PFSK-1 (cell line): ENCODE measurements around the gene ATP7A.

Experiments
- FOXP2 ChIP-seq: optimal IDR thresholded peaks from 2 replicates; pipeline ENCODE3; 2011; ENCODE audit warnings: borderline replicate concordance, control low read depth, inconsistent platforms; ENCODE audit not compliant: insufficient read depth; ENCODE audit errors: extremely low read length, extremely low read depth
- POLR2AphosphoS5 ChIP-seq: IDR thresholded peaks from 2 replicates; pipeline ENCODE4 v1.6.1; 2012; ENCODE audit warnings: low read depth, mild to moderate bottlenecking, control low read depth, low read length, moderate library complexity
- SIN3A ChIP-seq: IDR thresholded peaks from 2 replicates; pipeline ENCODE4 v1.6.1; 2012; ENCODE audit warnings: mild to moderate bottlenecking, low read length, moderate library complexity, borderline replicate concordance; ENCODE audit not compliant: insufficient read depth
- TAF1 ChIP-seq: IDR thresholded peaks from 2 replicates; pipeline ENCODE4 v1.6.1; 2012; ENCODE audit warnings: low read length, control low read depth, borderline replicate concordance; ENCODE audit not compliant: insufficient read depth
- TF ChIP-seq, protein P1 (sequence below), 2 experiments: IDR thresholded peaks; 2 replicates each; pipeline versions ENCODE4 v1.6.1 to v1.8.0; 2011 to 2012; ENCODE audit warnings: low read depth in 2 of 2, low read length in 2 of 2, control low read depth in 1 of 2, inconsistent platforms in 1 of 2, mild to moderate bottlenecking in 1 of 2, moderate library complexity in 1 of 2; ENCODE audit not compliant: insufficient read depth in 1 of 2

The ATP7A gene

DNA sequence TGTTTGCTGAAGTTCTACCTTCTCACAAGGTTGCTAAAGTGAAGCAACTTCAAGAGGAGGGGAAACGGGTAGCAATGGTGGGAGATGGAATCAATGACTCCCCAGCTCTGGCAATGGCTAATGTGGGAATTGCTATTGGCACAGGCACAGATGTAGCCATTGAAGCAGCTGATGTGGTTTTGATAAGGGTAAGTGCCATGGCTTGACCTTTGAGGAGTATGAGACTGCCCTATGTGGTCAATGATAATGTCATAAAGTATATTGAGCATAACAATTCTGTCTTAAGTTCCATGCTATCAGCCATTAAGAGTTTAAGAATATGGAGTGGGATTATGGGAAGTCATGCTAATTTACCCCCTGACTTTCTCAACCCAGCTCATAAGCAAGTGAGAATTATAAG lies 132.1 kb downstream of the ATP7A start:
- TF ChIP-seq SIN3A: no peak
- TF ChIP-seq FOXP2: no peak
- TF ChIP-seq, protein P1, sequence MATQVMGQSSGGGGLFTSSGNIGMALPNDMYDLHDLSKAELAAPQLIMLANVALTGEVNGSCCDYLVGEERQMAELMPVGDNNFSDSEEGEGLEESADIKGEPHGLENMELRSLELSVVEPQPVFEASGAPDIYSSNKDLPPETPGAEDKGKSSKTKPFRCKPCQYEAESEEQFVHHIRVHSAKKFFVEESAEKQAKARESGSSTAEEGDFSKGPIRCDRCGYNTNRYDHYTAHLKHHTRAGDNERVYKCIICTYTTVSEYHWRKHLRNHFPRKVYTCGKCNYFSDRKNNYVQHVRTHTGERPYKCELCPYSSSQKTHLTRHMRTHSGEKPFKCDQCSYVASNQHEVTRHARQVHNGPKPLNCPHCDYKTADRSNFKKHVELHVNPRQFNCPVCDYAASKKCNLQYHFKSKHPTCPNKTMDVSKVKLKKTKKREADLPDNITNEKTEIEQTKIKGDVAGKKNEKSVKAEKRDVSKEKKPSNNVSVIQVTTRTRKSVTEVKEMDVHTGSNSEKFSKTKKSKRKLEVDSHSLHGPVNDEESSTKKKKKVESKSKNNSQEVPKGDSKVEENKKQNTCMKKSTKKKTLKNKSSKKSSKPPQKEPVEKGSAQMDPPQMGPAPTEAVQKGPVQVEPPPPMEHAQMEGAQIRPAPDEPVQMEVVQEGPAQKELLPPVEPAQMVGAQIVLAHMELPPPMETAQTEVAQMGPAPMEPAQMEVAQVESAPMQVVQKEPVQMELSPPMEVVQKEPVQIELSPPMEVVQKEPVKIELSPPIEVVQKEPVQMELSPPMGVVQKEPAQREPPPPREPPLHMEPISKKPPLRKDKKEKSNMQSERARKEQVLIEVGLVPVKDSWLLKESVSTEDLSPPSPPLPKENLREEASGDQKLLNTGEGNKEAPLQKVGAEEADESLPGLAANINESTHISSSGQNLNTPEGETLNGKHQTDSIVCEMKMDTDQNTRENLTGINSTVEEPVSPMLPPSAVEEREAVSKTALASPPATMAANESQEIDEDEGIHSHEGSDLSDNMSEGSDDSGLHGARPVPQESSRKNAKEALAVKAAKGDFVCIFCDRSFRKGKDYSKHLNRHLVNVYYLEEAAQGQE (IDR thresholded peaks at IDR 0.05; ENCODE audit: insufficient read depth in 1 of 2, low read depth in 2 of 2, low read length in 2 of 2): no peak
- no peak for TF ChIP-seq POLR2AphosphoS5
- TF ChIP-seq TAF1: no peak

DNA sequence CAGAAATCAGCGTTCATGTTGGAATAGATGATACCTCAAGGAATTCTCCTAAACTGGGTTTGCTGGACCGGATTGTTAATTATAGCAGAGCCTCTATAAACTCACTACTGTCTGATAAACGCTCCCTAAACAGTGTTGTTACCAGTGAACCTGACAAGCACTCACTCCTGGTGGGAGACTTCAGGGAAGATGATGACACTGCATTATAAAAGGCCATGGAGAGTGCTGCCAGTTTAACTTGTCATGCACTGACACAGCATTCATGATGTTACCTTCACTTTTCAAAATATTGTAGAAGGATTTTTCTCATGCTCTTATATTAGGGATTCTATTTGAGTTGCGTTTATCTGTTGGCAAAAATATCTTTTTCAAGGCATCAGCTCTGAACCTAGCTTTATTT lies 135.9 kb downstream of the ATP7A start:
- TF ChIP-seq, protein P1 (IDR thresholded peaks at IDR 0.05; ENCODE audit: insufficient read depth in 1 of 2, low read depth in 2 of 2, low read length in 2 of 2): no peak
- no peak for TF ChIP-seq POLR2AphosphoS5
- no peak for TF ChIP-seq FOXP2
- TF ChIP-seq SIN3A: no peak
- TF ChIP-seq TAF1: no peak

DNA sequence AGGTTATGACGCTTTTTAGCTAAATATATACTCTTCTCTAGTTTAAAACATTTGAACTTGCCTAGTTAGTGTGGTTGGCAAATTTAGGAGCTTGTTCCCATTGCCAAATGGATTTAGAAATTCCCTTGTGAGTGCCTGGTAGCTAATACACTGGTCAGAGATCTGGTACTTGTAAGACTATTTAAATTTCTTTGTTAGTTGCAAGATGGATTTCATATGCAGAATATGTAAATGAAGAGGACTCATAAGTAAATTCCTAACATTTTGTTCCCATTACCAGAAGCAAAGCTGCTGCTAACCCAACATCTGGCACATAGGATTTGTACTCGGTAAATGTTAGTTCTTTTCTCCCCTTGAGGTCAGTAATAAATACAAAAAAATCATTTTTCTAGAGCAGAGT lies 137.6 kb downstream of the ATP7A start:
- TF ChIP-seq, protein P1 (IDR thresholded peaks at IDR 0.05; ENCODE audit: insufficient read depth in 1 of 2, low read depth in 2 of 2, low read length in 2 of 2): no peak
- TF ChIP-seq TAF1: no peak
- TF ChIP-seq SIN3A: no peak
- no peak for TF ChIP-seq POLR2AphosphoS5
- no peak for TF ChIP-seq FOXP2

DNA sequence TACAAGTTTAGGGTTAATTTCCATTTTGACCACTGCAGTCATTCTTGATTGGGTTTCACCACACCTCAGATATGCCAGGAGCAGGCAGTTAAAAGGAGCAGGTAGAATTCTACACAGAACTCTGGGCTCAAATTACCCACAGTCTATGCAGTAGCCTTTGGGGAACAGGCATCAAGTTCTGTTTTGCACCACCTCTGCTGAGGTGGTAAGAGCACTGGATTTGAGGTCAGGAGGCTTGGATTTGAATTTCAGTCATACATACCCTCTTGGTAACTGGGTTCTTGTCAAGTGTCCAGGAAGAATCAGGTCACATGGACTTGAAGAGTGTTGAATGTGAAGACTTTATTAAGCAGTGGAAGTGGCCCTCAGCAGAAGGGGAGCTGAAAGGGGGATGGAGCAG lies 153.2 kb downstream of the ATP7A start:
- no peak for TF ChIP-seq POLR2AphosphoS5
- no peak for TF ChIP-seq FOXP2
- no peak for TF ChIP-seq SIN3A
- TF ChIP-seq, protein P1 (IDR thresholded peaks at IDR 0.05; ENCODE audit: insufficient read depth in 1 of 2, low read depth in 2 of 2, low read length in 2 of 2): no peak
- no peak for TF ChIP-seq TAF1

DNA sequence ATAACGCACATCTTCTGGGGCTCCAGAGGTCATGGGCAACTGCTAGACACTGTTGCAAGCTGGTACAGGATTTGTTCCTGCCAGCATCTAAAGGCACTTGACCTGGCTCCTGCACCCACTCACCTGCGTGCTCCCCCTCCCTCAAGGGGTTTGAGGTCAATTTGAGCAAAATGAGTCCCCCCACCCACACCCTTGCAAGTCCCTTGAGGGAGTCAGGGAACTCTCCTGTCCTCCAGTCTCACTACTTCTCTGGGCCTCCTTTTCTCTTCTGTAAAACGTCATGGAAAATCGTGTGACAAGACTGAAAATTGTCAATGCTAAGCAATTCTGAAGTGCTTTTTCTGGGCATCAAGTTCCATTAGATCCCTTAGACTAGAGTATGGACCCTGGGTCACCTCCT lies 153.7 kb downstream of the ATP7A start:
- TF ChIP-seq, protein P1 (IDR thresholded peaks at IDR 0.05; ENCODE audit: insufficient read depth in 1 of 2, low read depth in 2 of 2, low read length in 2 of 2): no peak
- no peak for TF ChIP-seq FOXP2
